Measurements from ENCODE around the gene PPP1R1B.

PPP1R1B gene

GRCh38 chr17:39667262-39667944 is 40.7 kb downstream of the PPP1R1B start:
- POLR2A ChIA-PET, result no interaction called here
- CTCF ChIA-PET, result interaction anchor here (0.7 to 9.2 kb wide), 10 partner anchors 10 to 119 kb away, joined by 3 to 237 read pairs (median 4); partner anchors contain the start of genes PGAP3 and PPP1R1B

GRCh38 chr17:39667945-39668924 is 41.5 kb downstream of the PPP1R1B start, which contains the start of gene PNMT:
TSS of gene PNMT (plus strand) at chr17:39668453. CDS start at chr17:39668476, 23 bp downstream.
- TF ChIP-seq CTCF (IDR thresholded peaks at IDR 0.05; ENCODE audit: insufficient read depth, low read length, missing control alignments), result peak; percentile 87
- CTCF ChIA-PET, result interaction anchor here (0.6 to 9.2 kb wide), 20 partner anchors 8 to 424 kb away, joined by 3 to 237 read pairs (median 4); partner anchors contain the start of genes ERBB2, PGAP3 and PPP1R1B
- DNase-seq (ENCODE audit: low read depth, low spot score), result no peak
- POLR2A ChIA-PET, result interaction anchor here (0.7 kb wide), 1 partner anchor 85 kb away, joined by 3 read pairs; no protein-coding TSS in a partner anchor
- H3K4me3 ChIP-seq (ENCODE audit: low read depth, low read length), result peak within 1 kb of the TSS; percentile 29

More at GRCh38 chr17:39667262-39667944, 40.7 kb downstream of the PPP1R1B start:
- TF ChIP-seq CTCF (IDR thresholded peaks at IDR 0.05; ENCODE audit: insufficient read depth, low read length, missing control alignments), result no peak
- no peak overlapping the region for H3K4me3 ChIP-seq (ENCODE audit: low read depth, low read length)
- DNase-seq (ENCODE audit: low read depth, low spot score), result no peak

GRCh38 chr17:39669897-39670735 is 43.4 kb downstream of the PPP1R1B start:
- POLR2A ChIA-PET, result no interaction called here
- CTCF ChIA-PET, result interaction anchor here (0.7 to 9.2 kb wide), 16 partner anchors 8 to 133 kb away, joined by 3 to 237 read pairs (median 4); partner anchors contain the start of genes ERBB2, PGAP3 and PPP1R1B
- no peak for DNase-seq (ENCODE audit: low read depth, low spot score)

DNA sequence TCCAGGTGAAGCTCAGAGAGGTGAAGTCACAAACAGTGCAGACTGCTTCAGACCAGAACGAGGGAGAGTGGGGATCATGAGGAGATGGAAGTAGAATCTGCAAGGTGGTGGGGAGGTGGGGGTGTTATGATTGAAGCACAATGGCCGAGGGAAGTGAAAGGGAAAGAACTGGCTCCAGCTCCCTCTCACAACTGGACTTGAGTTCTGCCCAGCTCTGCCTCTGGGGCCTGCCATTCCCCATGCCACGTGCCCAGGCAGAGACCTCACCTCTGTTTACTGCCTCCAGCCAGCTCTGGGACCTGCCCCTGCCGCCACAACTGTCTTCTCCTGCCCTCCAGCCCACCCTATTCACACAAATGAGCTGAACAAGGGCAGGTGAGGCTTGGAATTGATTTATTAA is 44.0 kb downstream of the PPP1R1B start:
- ChIA-PET POLR2A (interaction anchor here (1.6 kb wide), 1 partner anchor 60 kb away, joined by 3 read pairs; the partner anchor contains the start of gene MIEN1), CTCF (interaction anchor here (1.0 to 9.2 kb wide), 9 partner anchors 8 to 134 kb away, joined by 3 to 237 read pairs (median 4); partner anchors contain the start of gene PPP1R1B)
- TF ChIP-seq CTCF (IDR thresholded peaks at IDR 0.05; ENCODE audit: insufficient read depth, low read length, missing control alignments), result no peak
- H3K4me3 ChIP-seq (ENCODE audit: low read depth, low read length), result no peak overlapping the region
- no peak for DNase-seq (ENCODE audit: low read depth, low spot score)

More at GRCh38 chr17:39669897-39670735, 43.4 kb downstream of the PPP1R1B start:
- H3K4me3 ChIP-seq (ENCODE audit: low read depth, low read length), result no peak overlapping the region
- no peak for TF ChIP-seq CTCF (IDR thresholded peaks at IDR 0.05; ENCODE audit: insufficient read depth, low read length, missing control alignments)

DNA sequence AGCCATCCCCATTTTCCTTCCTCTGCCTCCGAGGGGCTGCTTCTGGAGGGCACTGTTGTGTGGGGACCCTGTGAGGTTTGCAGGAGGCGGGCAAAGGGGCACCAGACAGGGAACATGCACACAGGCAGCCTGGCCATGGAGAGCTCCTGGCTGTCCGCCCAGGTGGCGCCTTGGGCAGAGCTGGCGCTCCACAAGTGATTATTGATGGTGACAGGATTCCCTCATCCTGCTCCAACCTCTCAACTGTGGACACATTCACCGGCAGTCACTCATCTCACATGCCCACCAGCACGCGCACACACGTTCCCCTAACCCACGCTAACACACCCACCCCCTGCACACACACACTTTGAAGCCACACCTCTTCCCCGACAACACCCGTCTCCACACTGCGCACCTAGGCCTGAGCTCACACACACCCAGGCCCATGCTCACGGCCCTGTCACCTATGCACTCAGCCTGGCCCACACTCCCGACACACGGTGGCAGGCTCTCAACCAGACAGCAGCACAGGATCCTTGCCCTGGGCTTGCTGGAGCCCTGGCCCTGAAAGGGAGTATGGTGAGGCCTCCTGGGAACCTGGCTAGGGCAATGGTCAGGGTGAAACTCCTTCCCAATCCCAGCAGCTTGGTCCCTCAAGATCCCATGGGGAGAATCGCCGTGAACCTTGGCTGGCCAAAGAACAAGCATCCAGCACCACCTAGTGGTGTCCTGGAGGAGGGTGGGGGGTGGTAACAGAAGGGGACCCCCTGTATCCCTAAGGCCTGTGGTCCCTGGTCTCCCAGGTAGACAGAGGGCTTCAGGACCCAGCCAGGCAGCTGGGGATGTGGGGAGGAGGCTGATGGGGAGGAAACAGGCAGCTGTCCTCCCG is 45.1 kb downstream of the PPP1R1B start:
- TF ChIP-seq CTCF (IDR thresholded peaks at IDR 0.05; ENCODE audit: insufficient read depth, low read length, missing control alignments), result peak; percentile 72
- no peak overlapping the region for H3K4me3 ChIP-seq (ENCODE audit: low read depth, low read length)
- DNase-seq (ENCODE audit: low read depth, low spot score), result no peak
- CTCF ChIA-PET, result interaction anchor here (0.6 to 9.2 kb wide), 16 partner anchors 9 to 126 kb away, joined by 3 to 237 read pairs (median 4); partner anchors contain the start of gene PPP1R1B
- POLR2A ChIA-PET, result interaction anchor here (1.6 kb wide), 1 partner anchor 58 kb away, joined by 3 read pairs; the partner anchor contains the start of gene MIEN1

Data from AG04449 (cell line).